ENCODE results near the gene ANKRD11.
A peak's percentile ranks its signal among the peaks of the same experiment; 100 is the strongest.
"Not testable (repeated sequence)": the region's sequence is repeated elsewhere in the genome, so short reads cannot be mapped to it uniquely, and the experiment has no call there.

Gene ANKRD11

GRCh38 chr16:89343501-89344457, 146.6 kb downstream of the ANKRD11 start:
- DNase-seq = peak; percentile 82

DNA sequence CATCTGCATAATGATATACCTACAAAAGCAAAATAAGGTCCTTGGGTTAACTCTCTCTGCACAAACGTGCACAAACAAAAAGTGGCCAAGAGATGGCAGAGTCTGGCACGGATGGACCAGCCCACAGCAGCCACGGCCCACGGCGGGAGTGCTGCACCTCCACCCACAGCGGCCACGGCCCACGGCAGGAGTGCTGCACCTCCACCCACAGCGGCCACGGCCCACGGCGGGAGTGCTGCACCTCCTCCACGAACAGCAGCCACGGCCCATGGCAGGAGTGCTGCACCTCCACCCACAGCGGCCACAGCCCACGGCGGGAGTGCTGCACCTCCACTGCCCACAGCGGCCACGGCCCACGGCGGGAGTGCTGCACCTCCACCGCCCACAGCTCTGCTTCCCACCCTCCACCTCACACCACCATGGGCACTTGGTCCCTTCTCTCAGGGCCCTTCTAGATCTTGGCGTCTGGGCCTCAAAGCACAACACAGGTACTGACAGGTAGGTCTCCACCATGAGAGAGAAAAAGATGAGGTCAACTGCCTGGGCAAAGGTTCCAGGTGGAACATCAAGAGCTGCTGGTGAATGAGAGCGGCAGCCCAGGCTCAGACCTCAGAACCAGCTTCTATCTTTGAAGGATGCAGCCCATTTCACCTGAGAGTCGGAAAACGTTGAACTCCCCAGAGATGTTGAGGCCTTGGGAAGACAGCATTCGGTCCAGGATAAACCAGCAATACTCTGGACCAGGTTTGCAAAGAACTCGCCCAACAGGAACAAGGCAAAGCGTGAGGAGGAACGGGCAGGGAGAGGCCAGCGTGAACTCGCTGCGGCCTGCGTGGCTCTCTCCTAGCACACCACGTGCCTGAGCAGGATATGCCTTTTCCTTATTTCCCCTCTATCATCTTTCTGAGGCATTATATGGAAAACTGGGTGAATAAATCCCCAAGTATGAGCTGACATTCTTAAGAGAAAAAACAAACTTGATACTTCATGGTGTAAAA, 148.4 kb downstream of the ANKRD11 start:
- DNase-seq = no peak

DNA sequence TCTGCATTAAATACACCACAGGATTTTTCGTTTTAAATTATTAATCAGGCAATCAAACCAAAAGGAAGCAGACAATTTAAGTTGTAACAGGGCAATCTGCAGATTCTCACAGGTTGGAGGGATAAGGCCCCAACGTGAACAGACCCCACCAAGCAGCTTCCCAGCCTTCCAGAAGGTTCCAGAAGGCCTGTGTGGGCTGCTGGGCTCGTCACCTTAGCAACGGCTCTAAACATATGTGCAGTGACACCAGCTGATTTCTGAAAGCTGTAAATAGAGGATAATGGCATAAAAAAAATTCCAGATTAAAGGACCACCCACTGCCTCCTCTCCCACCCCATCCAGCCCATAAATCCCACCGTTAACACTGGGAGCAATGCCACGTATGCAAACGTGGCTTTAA, 149.1 kb downstream of the ANKRD11 start:
- DNase-seq = no peak

GRCh38 chr16:89338863-89339262, 151.5 kb downstream of the ANKRD11 start:
- DNase-seq = no peak

- DNase-seq = no peak
Measured at GRCh38 chr16:89337965-89338364, 152.4 kb downstream of the ANKRD11 start.

- no peak for DNase-seq
Measured at GRCh38 chr16:89335803-89336485, 154.4 kb downstream of the ANKRD11 start.

DNA sequence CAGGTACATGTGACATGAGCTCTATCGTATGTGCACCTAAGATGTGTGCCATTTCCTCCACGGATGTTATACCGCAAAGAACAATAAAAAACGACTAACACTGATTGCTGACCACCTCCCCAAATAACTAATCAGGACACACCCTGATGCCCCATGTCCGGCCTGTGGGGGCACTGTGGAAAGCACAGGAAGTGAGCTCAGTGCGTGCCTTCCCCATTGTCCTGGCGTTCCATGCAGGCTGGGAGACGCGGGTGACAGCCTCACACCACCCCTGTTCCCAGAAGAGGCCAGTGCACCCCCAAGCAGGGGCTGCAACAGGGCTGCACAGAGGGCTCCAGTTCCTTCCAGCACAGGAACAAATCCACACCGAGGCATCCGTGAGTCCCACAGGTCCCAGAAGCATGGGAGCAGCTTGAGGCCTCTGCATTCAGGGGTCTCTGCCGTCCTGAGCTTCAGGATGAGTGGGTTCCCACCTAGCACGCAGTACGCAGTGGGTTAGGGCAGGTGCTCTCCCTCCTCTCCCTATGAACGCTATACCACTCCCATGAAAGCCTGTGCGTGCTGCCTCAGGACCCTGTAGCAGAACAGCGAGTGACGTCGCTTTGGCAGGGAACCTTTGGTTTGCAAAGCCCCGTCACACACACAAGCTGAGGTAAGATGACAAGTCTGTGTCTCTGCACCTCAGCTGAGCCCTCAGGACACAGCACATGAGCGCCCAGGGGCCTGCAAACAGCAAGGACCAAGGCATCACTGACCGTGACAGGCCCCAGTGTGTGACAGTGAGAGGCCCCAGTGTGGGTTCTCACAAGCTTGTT, 155.2 kb downstream of the ANKRD11 start:
- DNase-seq = no peak

- no peak for DNase-seq
Measured at GRCh38 chr16:89334461-89334860, 155.9 kb downstream of the ANKRD11 start.

- DNase-seq = no peak
Measured at GRCh38 chr16:89334050-89334449, 156.3 kb downstream of the ANKRD11 start.

DNA sequence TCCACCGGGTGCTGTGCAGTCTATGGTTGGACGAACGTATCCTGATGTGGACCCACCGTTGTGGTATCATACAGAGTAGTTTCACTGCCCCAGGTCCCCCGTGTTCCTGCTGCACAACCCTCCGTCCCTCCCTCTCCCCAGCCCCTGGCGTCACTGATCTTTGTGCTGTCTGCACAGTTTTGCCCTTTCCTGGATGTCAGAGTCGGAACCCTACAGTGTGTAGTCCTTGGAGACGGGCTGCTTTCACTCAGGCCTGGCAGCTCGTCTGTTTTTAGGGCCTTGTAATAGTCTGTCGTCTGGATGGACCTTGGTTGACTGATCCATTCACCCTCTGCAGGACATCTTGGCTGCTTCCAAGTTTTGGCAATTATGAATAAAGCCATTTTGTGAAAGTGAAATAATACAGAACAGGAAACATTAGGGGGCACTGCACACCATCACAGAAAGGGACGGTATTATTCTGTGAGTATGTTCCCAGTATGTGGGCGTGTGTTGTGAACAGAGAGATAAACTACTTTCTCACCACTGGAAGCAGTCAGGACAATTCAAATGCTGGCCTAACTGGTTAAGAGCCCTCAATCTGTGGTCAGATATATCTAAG, 156.9 kb downstream of the ANKRD11 start:
- peak; percentile 68 for DNase-seq

- DNase-seq = no peak
Measured at GRCh38 chr16:89332902-89333245, 157.5 kb downstream of the ANKRD11 start.

GRCh38 chr16:89332243-89332901, 158.0 kb downstream of the ANKRD11 start:
- DNase-seq = no peak

DNA sequence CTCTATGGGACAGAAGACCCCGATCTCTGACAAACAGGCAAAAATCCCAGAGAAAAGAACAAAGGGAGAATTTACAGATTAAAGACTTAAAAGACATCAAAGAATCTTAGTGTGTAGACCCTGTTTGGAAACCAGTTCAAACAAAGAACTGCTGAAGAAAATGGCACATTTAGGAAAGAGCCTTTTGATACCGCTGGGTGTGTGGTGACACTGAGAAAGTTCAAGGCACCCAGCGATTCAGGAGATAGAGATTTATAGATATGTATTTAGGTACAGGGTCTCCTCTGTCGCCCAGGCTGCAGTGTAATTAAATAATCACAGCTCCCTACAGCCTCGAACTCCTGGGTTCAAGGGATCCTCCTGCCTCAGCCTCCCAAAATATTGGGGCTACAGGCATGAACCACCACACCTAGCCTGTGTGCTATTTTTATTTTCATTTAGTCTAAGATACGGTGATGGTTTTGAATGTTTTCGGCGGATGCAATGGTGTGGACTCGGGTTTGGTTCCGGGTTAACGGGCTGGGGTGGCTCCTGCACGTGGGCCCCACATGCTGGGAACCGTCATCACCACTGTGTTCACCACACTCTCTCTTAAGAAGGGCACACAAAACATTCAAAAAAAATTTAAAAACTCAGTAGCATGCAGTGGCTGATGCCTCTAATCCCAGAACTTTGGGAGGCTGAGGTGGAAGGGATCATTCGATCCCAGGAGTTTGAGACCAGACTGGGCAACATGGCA, 158.8 kb downstream of the ANKRD11 start:
- no peak for DNase-seq

DNA sequence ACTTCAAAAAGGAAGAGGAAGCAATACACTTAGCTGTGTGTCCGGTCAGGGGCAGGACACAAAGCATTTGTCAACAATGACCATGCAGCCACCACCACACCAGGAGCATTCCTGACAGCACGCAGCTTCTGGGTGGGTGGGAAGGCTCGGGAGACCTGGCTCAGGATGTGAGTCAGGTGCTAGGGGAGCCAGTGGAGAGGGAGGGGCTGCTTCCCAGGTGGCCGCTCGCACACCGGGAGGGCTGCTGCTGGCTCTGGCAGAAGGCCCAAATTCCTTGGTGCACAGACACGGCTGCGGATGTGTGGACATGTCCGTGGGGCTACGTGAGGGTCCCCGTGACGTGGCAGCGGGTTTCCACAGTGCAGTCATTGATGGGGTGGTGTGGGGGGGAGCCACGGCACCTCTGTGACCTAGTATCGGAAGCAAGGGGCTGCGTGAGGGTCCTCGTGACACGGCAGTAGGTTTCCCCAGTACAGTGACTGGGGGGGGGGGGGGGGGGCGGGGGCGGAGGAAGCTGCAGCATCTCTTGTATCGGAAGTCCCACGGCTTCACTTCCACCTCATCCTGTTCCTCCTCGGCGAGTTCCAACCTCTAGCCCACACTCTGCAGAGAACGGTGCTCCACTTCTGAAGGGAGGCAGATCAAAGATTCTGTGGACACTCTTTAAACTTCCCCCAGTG, 160.0 kb downstream of the ANKRD11 start:
- DNase-seq = peak; percentile 69

- not testable (repeated sequence) for DNase-seq
Measured at GRCh38 chr16:89329830-89330176, 160.6 kb downstream of the ANKRD11 start.

- DNase-seq = not testable (repeated sequence)
Measured at GRCh38 chr16:89328412-89329400, 161.7 kb downstream of the ANKRD11 start.

GRCh38 chr16:89326721-89327120, 163.6 kb downstream of the ANKRD11 start:
- DNase-seq = no peak

- DNase-seq = peak; percentile 57
Measured at GRCh38 chr16:89325861-89326471, 164.4 kb downstream of the ANKRD11 start.

Measured in kidney glomerular epithelial cell (primary cell).